ENCODE results near the gene EEF1AKMT4. TPM values are rescaled to one million over a fixed set of nuclear protein-coding genes. Genes with fewer than 3 reads are reported as not detected.

Gene EEF1AKMT4
- polyA plus RNA-seq, 1 donor (not counting 4 experiments of a cell fraction or from before 2014, with no cell fraction given): 10.8 TPM

DNA sequence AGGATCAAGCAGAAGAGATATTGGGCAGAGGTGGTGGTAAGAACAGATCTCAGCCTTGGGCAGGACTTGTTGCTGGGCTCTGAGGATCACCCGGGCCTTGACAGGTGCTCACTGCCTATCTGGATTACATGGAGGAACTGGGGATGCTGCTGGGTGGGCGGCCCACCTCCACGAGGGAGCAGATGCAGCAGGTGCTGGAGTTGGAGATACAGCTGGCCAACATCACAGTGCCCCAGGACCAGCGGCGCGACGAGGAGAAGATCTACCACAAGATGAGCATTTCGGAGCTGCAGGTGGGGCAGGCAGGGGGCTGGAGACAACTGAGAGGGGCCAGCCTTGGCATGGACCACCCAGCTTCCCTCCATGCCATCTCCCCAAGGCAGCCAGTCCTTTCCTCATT lies 34.2 kb downstream of the EEF1AKMT4 start:
- TF ChIP-seq, protein P1, sequence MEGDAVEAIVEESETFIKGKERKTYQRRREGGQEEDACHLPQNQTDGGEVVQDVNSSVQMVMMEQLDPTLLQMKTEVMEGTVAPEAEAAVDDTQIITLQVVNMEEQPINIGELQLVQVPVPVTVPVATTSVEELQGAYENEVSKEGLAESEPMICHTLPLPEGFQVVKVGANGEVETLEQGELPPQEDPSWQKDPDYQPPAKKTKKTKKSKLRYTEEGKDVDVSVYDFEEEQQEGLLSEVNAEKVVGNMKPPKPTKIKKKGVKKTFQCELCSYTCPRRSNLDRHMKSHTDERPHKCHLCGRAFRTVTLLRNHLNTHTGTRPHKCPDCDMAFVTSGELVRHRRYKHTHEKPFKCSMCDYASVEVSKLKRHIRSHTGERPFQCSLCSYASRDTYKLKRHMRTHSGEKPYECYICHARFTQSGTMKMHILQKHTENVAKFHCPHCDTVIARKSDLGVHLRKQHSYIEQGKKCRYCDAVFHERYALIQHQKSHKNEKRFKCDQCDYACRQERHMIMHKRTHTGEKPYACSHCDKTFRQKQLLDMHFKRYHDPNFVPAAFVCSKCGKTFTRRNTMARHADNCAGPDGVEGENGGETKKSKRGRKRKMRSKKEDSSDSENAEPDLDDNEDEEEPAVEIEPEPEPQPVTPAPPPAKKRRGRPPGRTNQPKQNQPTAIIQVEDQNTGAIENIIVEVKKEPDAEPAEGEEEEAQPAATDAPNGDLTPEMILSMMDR (optimal IDR thresholded peaks at IDR 0.05 in 1 of 3, IDR thresholded peaks at IDR 0.05 in 1 of 3, conservative IDR thresholded peaks at IDR 0.05 in 1 of 3; ENCODE audit: extremely low read depth in 1 of 3, insufficient read depth in 2 of 3, low read length in 3 of 3): no peak
- TF ChIP-seq EZH2 (IDR thresholded peaks at IDR 0.05; ENCODE audit: low read length): no peak

DNA sequence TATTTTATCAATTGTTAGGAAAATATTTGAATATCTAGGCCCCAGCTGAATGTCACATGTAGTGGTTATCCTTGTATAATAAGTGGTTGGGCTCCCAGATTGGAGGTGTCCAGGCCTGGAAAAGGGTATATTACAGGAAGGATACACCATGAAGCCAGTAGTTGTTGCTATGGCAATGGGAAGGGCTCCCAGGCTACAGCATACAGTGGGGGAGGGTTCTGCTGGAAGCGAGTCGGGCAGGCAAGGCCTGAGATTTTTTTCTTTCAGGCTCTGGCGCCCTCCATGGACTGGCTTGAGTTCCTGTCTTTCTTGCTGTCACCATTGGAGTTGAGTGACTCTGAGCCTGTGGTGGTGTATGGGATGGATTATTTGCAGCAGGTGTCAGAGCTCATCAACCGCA lies 35.2 kb downstream of the EEF1AKMT4 start:
- Histone ChIP-seq H3K9me1 (ENCODE audit: control insufficient read depth, extremely low read depth, insufficient read depth, low read length) (no peaks in the 10 kb centered on the region), H3K9ac (ENCODE audit: control insufficient read depth, extremely low read depth, insufficient read depth, low read length) (no peak overlapping the region), H3K4me2 (ENCODE audit: control insufficient read depth, extremely low read depth, insufficient read depth, low read depth, low read length) (no peak overlapping the region), H3K36me3 (ENCODE audit: control insufficient read depth in 2 of 2, extremely low read depth in 1 of 2, insufficient read depth in 2 of 2, low read length in 2 of 2) (no peaks in the 10 kb centered on the region), H4K20me1 (ENCODE audit: control insufficient read depth, extremely low read depth, insufficient read depth, low read length) (no peaks in the 10 kb centered on the region), H3K27ac (ENCODE audit: control insufficient read depth, insufficient read depth, low read length) (no peak overlapping the region), H3K4me1 (ENCODE audit: control insufficient read depth, extremely low read depth, insufficient read depth, low read length) (no peaks in the 10 kb centered on the region), H3K79me2 (ENCODE audit: control insufficient read depth, insufficient read depth, low read length) (no peaks in the 10 kb centered on the region), H3K4me3 (ENCODE audit: control insufficient read depth in 2 of 3, extremely low read depth in 1 of 3, insufficient read depth in 2 of 3, low read depth in 1 of 3, low read length in 3 of 3) (no peak overlapping the region), H3K27me3 (ENCODE audit: control insufficient read depth, extremely low read depth, insufficient read depth, low read length) (no peaks in the 10 kb centered on the region), H3K9me3 (ENCODE audit: control insufficient read depth, low read depth, low read length) (no peaks in the 10 kb centered on the region), H2AFZ (ENCODE audit: control insufficient read depth, low read length) (no peak overlapping the region)
- no peak for FAIRE-seq
- DNase-seq (ENCODE audit: low read depth, low spot score): no peak
- dilution Hi-C loops (cut with MboI; ENCODE audit: extremely low pct_ligation_motif_present, low sequenced_read_pairs): no loop called here
- TF ChIP-seq EZH2 (IDR thresholded peaks at IDR 0.05; ENCODE audit: low read length): no peak
- TF ChIP-seq, protein P1 (optimal IDR thresholded peaks at IDR 0.05 in 1 of 3, IDR thresholded peaks at IDR 0.05 in 1 of 3, conservative IDR thresholded peaks at IDR 0.05 in 1 of 3; ENCODE audit: extremely low read depth in 1 of 3, insufficient read depth in 2 of 3, low read length in 3 of 3): peak; percentile 43 to 58 (median 51)

More for the DNA sequence above, 34.2 kb downstream of the EEF1AKMT4 start:
- no peaks in the 10 kb centered on the region for H3K4me1 ChIP-seq (ENCODE audit: control insufficient read depth, extremely low read depth, insufficient read depth, low read length)
- H3K79me2 ChIP-seq (ENCODE audit: control insufficient read depth, insufficient read depth, low read length): no peaks in the 10 kb centered on the region
- H3K4me3 ChIP-seq (ENCODE audit: control insufficient read depth in 2 of 3, extremely low read depth in 1 of 3, insufficient read depth in 2 of 3, low read depth in 1 of 3, low read length in 3 of 3): no peak overlapping the region
- no peaks in the 10 kb centered on the region for H3K9me3 ChIP-seq (ENCODE audit: control insufficient read depth, low read depth, low read length)
- no peak overlapping the region for H3K9ac ChIP-seq (ENCODE audit: control insufficient read depth, extremely low read depth, insufficient read depth, low read length)
- H3K9me1 ChIP-seq (ENCODE audit: control insufficient read depth, extremely low read depth, insufficient read depth, low read length): no peaks in the 10 kb centered on the region
- DNase-seq (ENCODE audit: low read depth, low spot score) (no peak), FAIRE-seq (no peak)
- no peak overlapping the region for H2AFZ ChIP-seq (ENCODE audit: control insufficient read depth, low read length)
- peaks cover under 1% of the 10 kb centered on the region for H3K27me3 ChIP-seq (ENCODE audit: control insufficient read depth, extremely low read depth, insufficient read depth, low read length)
- H3K4me2 ChIP-seq (ENCODE audit: control insufficient read depth, extremely low read depth, insufficient read depth, low read depth, low read length): no peak overlapping the region
- no peaks in the 10 kb centered on the region for H3K36me3 ChIP-seq (ENCODE audit: control insufficient read depth in 2 of 2, extremely low read depth in 1 of 2, insufficient read depth in 2 of 2, low read length in 2 of 2)
- dilution Hi-C loops (cut with MboI; ENCODE audit: extremely low pct_ligation_motif_present, low sequenced_read_pairs): no loop called here
- H4K20me1 ChIP-seq (ENCODE audit: control insufficient read depth, extremely low read depth, insufficient read depth, low read length): no peaks in the 10 kb centered on the region
- H3K27ac ChIP-seq (ENCODE audit: control insufficient read depth, insufficient read depth, low read length): no peak overlapping the region
